AG20443 (cell line): ENCODE measurements around the gene ELP4.

Experiments used
- DNase-seq: peaks from one replicate; pipeline ENCODE4 v3.0.0; 2012; ENCODE audit warnings: low spot score, mixed read lengths

The ELP4 gene

DNA sequence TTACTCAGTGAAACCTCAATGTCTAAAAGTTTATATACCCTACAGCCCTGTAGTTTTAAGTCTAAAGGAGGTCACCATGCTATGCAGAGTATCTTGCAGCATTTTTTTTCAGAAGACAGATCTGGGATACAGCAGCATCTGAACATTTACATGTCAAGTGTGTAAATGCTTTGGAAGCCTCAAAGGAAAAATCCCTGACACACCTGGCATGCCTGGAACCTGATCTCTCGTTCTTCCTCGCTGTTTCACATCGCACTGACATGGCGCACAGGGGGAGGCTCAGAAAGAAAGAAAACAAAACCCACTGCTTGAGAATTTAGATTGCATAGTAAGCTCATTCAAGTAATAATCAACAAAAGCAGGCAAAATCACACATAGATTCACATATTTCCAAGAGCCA is 270.5 kb downstream of the ELP4 start:
- DNase-seq: no peak

DNA sequence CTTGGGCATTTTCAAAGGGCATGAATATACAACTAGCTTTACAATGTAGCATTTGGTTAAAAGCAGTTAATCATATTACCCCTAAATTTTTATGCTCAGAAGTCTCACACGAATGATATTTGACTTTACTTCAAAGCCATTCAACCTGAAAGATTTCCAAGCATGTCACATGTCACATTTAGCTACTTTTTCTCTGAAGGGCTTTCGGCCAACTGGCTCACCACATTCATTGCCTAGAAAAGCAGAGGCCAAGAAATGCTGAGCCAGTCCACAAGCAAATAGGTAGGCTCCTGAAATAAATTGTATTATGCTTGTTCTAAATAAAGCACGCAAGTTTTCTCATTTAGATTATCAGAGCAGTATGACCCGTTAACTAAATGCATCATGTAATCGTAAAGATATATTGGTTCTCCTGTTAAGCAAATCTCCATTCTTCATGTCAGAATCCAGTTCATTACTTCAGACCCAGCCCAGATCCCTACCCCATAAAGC is 271.0 kb downstream of the ELP4 start:
- no peak for DNase-seq

DNA sequence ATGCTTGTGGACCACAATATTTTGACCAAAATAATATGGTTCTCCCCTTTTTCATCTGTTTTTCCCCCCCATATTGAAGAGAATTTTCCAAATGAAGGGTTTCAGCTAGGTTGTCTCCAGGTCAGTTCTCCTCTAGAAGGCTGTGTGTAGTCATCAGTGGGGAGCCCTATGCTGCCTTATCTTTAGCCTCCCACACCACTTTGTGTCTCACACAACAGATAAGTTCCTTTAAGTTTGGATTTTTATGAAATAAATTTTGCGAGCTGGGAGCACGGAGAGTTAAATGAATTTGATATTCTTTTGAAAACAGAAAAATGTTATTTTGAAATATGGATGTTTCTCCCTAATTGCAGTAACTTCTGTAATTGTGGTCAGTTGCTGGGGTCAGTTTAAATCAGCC is 272.7 kb downstream of the ELP4 start:
- no peak for DNase-seq

DNA sequence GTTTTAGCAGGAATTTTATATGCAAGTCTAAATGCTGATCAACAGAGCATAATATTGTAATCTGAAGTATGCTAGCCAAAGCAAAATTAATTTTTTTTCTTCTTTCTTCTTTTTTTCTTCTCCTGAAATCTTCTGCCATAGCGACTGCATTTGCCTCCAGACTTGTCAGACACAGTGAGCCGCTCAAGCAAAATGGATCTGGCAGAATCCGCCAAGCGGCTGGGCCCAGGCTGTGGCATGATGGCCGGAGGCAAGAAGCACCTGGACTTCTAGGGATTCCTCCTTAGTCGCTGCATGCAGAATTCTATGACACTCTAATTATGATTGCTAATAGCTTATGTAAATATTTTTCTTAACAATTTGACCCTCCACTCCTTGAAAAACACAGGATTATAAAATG is 273.7 kb downstream of the ELP4 start:
- no peak for DNase-seq

DNA sequence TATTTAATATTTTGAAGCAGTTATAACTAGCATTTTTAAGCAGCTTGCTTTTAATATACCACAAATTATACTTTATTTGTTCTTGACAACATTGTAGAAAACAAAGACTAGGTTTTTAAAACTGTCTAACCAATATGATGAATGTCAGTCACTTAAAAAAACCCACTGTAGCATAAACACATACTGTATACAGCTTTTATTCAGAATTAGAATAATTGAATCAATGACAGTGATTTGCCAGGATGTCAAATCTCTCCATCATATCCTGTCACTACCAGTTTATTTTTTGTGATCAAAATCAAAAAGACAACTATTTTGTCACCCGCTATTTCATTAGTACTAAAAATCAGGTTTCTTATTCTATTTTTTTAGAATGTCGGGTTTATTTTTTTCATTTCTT is 275.0 kb downstream of the ELP4 start:
- DNase-seq: no peak

DNA sequence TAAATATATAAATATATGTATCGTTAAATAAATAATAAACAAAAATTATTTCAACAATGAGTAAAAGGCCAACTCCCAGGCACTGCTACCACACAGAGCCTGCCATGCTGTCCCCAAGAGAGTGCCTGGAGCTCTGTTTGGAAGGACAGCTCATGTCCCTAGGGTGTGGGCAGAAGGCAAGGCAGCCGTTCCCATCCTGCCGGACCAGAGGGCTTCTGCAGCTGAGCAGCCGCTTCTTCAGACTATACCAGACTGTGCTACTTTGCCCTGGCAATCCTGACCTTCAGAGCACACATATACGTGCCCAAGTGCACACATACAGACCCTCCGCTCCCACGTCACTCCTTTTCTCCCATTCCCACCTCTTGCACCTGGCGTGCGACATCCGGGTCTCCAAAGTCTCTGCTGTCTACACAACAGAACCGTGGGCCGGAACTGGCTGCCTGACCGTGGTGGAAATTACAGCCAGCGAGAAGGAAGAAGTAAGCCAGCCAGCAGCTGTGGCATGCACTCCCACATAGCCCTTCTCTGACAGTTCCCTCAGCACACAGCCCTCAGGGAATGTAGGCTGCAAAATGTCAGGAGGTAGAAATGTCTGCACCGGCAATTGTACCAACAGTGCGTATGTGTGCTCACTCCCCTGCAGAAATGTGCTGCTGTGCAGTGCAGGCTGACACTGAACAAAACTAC is 277.6 kb downstream of the ELP4 start:
- no peak for DNase-seq

DNA sequence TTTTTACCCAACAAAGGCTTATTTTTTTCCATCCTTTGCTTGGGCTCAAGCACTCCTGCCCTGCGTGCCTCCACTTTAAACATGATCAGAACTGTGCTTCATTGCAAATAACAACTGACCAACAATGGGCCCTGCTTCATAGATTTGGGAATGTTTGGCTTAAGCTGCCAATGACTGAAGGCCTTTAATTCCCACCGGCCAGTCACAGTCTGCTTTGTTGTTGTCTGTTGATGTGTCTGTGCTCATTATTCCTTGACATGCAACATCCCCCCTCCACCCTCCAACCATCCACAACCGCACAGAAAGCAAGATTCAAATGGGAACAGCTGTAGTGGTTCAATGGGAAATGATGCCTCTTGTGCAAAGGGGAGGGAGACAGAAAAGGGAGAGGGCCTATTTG is 278.5 kb downstream of the ELP4 start:
- no peak for DNase-seq

DNA sequence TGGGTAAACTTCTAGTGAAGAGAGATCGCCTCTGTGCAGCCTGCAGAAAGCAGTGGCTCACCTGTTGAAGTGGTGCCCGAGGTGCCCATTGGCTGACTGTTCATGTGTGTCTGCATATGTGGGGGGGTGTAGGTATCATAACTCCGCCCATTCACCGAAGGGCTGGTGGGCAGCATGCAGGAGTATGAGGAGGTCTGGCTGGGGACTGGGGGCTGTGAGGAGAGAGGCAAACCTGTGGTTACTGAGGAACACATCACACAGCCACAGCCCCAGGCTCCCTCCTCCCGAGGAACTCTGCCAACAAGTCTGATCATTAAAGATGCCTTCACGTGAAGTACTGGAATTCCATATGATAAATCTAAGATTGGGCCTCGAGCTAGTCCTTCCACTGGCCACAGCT is 281.1 kb downstream of the ELP4 start:
- DNase-seq: no peak

DNA sequence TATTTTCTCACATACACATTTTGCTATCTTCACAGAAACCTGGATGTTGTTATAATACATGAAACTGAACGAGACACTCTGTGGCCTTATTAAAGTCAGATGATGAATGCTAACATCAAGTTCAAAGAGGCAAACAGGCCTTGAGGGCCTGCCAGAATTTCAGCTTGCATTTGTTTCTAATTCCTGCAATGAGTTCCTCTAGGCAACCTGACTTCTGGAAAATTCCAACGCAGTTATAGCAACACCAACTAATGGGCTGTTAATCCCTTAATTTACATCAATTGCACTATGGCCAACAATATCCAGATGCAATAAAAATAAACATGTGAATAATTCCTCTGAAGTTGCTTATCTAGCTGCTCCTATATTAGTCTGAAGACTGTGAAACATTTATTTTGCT is 282.5 kb downstream of the ELP4 start:
- DNase-seq: no peak

DNA sequence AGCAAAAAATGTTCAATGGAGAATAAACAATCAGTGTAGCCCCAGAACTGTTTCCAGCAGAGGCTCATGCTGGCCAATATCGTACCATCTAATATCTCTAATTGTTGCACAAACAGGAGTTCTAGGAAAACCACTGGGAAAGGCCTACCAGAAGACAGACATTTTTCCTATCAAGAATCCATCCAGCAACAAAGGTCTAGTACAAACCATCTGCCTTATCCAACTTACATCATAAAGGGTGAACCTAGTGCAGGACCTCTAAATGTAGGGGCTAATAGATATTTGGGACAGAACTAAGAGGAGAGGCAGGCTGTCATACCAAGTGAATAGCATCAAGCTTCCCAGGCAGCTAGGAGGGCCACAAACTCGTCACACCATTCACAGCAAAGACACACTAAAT is 282.9 kb downstream of the ELP4 start:
- no peak for DNase-seq

DNA sequence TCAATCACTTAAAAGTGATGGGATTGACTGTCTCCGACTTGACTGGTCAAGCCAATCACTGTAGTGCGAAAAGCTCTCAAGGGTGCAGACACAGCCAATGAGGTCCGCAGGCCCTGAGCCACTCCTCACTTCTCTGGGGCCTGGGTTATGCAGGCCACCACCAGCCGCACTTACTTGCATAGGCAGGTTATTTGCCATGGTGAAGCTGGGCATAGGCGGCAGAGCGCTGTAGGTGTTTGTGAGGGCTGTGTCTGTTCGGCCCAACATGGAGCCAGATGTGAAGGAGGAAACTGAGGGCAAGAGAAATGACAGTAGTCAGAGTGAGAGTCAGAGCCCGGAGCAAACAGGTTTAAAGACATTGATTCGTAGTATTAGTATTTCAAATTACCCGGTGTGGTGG is 283.7 kb downstream of the ELP4 start:
- DNase-seq: no peak

DNA sequence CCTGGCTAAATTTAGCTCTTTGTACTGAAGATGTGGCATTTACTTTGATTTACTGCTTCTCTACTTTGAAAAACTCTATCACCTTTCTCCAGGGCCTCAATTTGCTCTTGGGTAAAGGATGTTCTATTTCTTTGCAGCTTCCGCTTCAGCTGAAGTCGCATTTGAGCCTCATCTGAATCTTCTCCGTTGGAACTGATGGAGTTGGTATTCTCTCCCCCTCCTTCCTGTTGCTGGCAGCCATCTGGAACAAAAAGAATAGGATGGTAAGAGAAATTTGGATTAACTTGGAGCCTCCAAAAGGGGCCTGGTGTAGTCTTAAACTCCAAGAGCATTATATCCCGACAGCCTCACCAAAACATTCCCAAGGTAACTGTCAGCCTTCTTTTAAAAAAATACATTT is 285.0 kb downstream of the ELP4 start:
- DNase-seq: no peak

DNA sequence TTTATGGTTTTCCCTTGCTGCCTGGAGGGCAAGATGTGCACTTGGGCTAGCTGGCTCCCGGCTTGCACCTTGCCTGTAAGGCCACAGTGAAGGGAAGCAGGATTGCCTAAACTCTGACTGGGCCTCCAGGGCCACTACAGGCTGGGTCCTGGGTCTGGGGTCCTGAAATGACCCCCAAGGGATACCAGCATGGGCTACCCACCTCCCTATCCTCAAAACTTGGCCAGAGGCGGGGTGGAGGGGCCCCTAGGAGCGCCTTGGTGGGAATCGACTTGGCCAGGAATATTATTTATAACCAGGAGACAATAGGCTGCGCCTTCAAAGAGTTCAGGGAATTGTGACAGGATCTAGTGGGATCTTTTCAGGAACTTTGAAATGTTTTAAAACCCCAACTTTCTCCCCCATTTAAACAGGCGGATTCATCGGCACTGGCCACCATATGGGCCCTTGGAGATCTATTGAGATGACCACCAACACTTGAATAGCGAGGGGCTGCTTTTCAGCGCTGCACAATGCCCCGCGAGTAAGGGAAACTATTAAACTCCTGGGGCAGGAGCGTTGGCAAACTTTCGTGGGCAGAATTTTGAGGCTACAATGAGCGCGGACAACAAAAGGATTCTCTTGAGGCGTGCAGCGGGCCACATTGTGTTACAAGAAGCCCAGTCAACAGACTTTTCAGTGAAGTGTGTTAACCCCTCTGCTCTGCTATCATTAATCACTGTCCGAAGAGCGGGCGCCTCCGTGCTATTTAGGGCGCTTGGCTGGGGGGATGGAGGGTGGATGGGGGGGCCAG is 286.3 kb downstream of the ELP4 start:
- no peak for DNase-seq

DNA sequence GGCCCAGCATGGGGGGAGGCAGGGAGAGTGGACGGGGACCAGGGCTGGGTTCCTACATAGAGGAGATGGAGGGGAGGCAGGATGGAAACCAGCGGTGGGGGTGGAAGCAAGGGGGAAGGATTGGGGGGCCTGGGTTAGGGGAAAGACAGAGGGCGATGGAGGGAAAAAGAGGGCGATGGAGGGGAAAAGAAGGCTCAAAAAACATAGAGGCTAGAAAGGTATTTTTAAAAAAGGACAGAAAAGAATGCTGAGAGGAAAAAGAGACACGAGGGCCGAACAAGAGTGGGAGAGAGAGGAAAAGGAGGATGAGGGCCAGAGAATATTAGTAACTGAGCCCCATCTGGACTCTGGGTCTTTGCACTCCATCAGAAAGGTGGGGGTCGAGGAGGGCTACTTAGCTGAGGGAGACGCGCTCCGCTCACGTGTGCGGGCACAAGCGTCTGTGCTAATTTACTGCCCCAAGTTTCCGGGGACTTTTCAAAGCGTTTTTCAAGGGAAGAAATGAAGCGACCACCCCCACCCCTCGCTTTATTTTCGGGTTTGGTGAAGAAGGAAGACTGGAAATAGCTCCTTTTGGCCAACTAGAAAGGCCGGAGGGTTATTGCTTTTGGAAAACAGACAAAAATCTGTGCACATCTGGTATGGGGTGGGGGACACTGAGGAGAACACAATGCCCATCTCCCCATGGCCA is 287.1 kb downstream of the ELP4 start:
- no peak for DNase-seq

DNA sequence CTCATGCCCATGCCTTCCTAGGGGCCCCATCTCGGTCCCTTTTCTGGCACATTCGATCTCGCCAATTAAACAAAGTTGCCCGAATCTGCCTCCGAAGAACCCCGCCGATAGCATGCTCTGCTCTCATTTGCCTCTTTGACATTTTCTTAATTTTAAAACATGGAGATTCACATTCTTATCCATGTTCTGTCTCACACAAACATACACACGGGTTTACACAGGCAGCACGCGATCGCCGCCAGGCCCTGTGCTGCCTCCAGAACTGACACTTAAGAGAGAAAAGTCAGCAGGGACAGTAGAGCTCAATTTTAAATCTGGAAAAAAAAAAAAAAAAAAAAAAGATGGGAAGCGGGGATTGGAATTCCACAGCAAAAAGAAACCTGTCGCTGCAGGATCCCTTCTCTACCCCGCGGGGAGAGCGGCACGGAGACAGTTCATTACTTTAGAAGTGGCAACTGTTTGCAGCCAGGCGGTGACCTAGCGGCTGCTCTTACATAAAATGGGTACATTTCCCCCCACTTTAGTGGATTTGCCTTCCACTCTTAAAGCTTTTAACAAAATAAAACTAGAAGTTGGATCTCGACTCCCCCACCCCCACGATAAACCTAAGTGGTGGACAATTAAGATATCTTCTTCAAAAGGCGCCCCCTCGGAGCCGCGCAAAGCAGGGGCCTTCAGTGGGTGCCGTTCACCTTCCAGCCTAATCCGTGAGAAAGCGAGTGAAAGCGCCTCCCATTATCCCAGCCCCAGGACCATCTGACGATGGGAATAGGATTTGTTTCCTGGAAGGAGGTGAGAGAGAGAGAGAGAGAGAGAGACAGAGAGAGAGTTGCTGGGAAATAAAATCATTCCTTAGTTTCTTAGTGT is 287.9 kb downstream of the ELP4 start:
- DNase-seq: no peak

DNA sequence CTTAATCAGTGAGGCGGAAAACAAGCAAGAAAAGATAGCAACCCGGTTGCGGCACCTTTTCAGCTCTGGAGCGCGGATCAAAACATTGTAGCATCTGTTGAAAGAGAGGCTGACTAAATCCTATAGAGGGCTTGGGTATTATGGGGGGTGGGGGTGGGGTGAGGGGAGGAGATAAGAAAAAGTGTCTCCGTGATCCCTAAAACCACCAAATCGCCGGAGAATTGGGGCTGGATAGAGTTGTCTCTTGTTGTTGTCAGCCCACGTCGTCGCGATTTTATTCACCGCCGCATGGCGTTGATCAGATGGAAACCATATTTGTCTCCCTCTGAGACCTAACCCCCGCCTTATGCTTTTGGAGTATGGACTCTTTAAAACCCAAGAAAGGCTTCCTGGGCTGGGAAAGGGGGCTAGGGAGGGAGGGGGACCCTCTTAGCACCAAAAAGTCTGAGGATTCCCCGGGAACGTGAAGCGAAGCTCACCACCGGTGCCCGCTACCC is 288.5 kb downstream of the ELP4 start:
- no peak for DNase-seq

DNA sequence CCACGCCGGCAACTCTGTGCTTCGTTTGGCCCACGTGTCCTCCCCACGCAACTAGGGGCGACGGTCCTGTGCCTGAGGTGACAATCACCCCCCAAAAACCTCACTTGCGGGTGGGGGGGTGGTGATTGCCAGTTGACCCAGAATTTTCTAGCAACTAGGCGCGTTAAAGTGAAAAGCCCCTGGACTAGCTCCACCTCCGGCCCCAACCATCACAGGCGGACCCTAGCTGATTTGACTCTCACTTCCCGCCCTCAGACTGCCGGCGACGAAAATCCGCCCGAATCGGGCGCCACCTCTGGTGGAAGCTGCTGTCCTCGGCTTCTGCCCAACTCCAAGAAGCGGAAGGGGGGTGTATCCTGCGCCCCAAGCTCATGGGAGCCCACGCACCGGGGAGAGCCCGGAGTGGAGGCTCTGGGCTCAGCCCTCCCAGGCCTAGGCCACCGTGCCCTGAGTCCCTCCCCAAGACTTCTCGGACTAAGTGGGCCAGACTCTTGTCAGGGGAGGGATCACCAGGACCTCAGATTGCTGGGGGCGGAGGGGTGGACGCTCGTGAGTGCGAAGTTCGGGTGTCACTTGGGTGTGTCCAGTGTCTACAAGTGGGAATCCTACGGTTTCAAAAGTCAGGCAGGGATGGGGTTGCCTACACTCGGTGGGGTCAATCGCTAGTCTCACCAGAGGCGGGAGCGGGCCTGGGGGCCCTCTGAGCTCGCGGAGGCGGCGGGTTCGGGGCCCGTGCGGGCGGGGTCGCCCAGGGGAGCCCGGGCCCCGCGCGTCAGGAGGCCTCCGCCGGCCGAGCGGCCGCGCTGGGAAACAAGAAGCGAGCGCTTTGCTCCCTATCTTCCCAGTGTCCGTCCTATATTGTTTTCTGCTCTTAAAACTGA is 289.2 kb downstream of the ELP4 start:
- DNase-seq: no peak

DNA sequence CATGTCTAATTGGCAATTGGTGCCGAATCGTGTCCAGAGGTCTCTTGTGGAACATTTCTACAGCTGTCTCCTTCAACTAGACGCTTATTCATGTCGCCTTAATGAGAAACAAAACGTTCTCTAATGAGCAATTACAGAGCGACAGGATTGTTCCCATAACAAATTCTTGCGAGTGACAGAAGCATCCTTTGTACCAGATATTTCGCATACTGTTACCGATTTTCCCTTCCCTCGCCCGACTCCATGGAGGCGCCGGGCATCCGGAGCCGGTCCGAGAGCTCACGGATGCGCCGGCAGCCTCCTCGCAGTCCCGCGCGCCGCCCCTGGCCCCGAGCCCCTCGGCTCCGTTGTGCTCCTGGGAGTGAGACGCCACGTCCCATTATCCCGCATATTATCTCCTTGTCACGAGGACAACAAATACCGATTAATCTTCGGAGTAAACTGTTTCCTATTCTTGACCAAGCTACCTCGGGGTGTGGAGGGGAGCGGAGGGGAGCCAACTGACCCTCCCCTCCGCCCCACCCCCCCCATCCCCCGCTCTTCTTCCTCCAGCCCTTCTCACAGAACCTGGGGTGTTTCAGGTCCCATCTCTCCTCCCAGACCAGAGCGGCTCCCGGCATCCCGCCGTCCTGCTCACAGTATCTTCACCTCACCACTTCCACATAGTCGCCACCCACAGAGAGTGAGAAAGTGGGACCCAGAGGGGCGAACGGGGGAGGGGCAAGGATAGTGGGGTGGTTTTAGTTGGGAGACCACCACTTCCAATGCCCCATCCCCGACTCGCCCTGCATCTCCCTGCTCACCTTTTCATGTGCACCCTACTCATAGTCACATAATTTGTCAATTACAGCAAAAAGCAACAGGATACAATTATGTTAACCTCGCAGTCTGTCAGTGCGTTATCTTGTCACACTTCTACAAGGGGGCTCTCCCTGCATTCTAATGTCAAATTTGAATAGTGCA is 290.1 kb downstream of the ELP4 start:
- DNase-seq: no peak

DNA sequence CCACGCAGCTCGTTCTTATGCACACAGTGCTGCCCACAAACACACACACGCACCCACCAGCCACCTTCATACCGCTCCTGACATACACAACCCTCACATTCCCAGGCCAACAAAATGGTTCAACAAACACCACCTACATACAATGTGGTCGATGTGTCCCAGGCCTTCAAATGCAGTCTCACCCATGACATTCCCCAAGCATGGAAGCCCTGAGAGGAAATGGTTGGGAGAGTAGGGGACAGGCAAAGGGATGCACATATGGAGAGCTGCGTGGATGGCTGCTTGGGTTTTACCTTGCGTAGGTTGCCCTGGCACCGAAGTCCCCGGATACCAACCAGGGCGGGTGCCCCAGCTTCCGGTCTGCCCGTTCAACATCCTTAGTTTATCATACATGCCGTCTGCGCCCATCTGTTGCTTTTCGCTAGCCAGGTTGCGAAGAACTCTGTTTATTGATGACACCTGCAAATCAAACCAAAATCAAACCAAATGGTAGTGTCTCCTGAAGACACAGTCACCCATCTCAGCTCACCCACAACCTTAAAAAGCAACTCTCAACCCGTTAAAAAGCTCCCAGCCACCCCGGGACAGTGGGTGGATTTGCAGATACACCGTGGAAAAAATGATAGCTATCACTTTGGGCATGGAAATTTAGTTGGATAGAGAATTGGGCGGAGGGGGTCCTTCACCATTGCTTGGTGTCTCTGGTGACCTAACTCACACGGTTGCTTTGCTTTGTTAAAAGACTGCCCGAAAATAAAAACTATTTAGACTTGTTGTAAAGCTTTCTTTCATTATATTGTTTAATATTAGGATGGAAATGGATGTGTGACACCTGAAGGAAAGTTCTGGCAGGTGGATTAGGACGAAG is 291.1 kb downstream of the ELP4 start:
- DNase-seq: no peak
